Measurements from ENCODE around the gene CDCA4. TPM values are rescaled to one million over a fixed set of nuclear protein-coding genes. Genes with fewer than 3 reads are reported as not detected.

CDCA4 gene
- total and polyA plus RNA-seq, 2 donors: 10.7 to 28.5 TPM

- Histone ChIP-seq H3K36me3 (ENCODE audit: control insufficient read depth in 2 of 2, insufficient read depth in 2 of 2, low read length in 1 of 2) (no peaks in the 10 kb centered on the region), H3K27me3 (ENCODE audit: control insufficient read depth in 2 of 2, insufficient read depth in 1 of 2, low read length in 1 of 2) (peaks cover 11 to 43% of the 10 kb centered on the region in 2 donors), H3K4me1 (ENCODE audit: control insufficient read depth in 2 of 2, insufficient read depth in 2 of 2, low read length in 2 of 2) (peaks cover 0 to 16% of the 10 kb centered on the region in 2 donors), H3K4me3 (ENCODE audit: low read length in 2 of 2) (no peak overlapping the region), H3K9me3 (ENCODE audit: control insufficient read depth in 2 of 2, insufficient read depth in 1 of 2, low read length in 1 of 2) (no peaks in the 10 kb centered on the region), H3K27ac (ENCODE audit: low read depth in 1 of 2, low read length in 1 of 2) (no peak overlapping the region)
- 89% methylated on average over 13 of the region's 13 CpGs for WGBS
- DNase-seq (ENCODE audit: low read depth in 6 of 9, low spot score in 9 of 9): no peak
Measured at GRCh38 chr14:104965561-104966231, 55.2 kb downstream of the CDCA4 start.

DNA sequence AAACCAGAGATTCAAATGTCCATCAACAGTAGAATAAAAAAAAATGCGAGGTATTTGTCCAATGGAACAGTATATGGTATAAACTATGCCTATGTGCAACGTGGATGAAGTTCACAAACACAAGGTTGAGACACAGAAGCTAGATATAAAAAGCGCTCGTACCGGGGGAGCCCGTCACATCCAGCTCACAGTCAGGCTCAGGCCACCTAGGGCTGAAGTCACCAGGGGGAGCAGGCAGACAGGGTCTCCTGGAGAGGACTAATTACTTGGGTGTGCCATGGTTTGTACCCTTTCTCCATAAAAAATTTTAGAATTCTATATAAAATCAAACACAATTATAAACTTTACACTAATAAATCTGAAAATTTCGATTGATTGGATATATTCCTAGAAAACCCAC lies 56.3 kb downstream of the CDCA4 start:
- Histone ChIP-seq H3K9me3 (ENCODE audit: control insufficient read depth in 2 of 2, insufficient read depth in 1 of 2, low read length in 1 of 2) (no peaks in the 10 kb centered on the region), H3K4me3 (ENCODE audit: low read length in 2 of 2) (no peak overlapping the region), H3K4me1 (ENCODE audit: control insufficient read depth in 2 of 2, insufficient read depth in 2 of 2, low read length in 2 of 2) (peaks cover 0 to 16% of the 10 kb centered on the region in 2 donors), H3K27me3 (ENCODE audit: control insufficient read depth in 2 of 2, insufficient read depth in 1 of 2, low read length in 1 of 2) (peaks cover 11 to 41% of the 10 kb centered on the region in 2 donors), H3K36me3 (ENCODE audit: control insufficient read depth in 2 of 2, insufficient read depth in 2 of 2, low read length in 1 of 2) (no peaks in the 10 kb centered on the region), H3K27ac (ENCODE audit: low read depth in 1 of 2, low read length in 1 of 2) (no peak overlapping the region)
- DNase-seq (ENCODE audit: low read depth in 6 of 9, low spot score in 9 of 9): no peak
- WGBS: 93% methylated on average over 7 of the region's 7 CpGs

Other genes starting within 250 kb of the CDCA4 start
- 56.2 TPM for gene AKT1, start 225.3 kb downstream of the CDCA4 start, total RNA-seq
- gene AKT1, start 225.3 kb downstream of the CDCA4 start, polyA plus RNA-seq: 90.9 TPM
- gene ZBTB42, start 220.0 kb downstream of the CDCA4 start, total RNA-seq: 2.1 TPM
- gene ZBTB42, start 220.0 kb downstream of the CDCA4 start, polyA plus RNA-seq: 3.2 TPM
- gene CEP170B, start 155.8 kb downstream of the CDCA4 start, total RNA-seq: 0.90 TPM
- gene CEP170B, start 155.8 kb downstream of the CDCA4 start, polyA plus RNA-seq: 8.3 TPM
- gene PLD4, start 96.2 kb downstream of the CDCA4 start, total RNA-seq: 5.5 TPM
- 1.5 TPM for gene PLD4, start 96.2 kb downstream of the CDCA4 start, polyA plus RNA-seq
- 0.42 TPM for gene AHNAK2, start 42.7 kb downstream of the CDCA4 start, total RNA-seq
- 3.8 TPM for gene AHNAK2, start 42.7 kb downstream of the CDCA4 start, polyA plus RNA-seq
- 3.3 TPM for gene CLBA1, start 35.3 kb downstream of the CDCA4 start, total RNA-seq
- 12.9 TPM for gene CLBA1, start 35.3 kb downstream of the CDCA4 start, polyA plus RNA-seq
- 5.9 TPM for gene GPR132, start 44.3 kb upstream of the CDCA4 start, total RNA-seq
- 7.4 TPM for gene GPR132, start 44.3 kb upstream of the CDCA4 start, polyA plus RNA-seq
- gene JAG2, start 147.7 kb upstream of the CDCA4 start, total RNA-seq: 8.8 TPM
- 40.8 TPM for gene JAG2, start 147.7 kb upstream of the CDCA4 start, polyA plus RNA-seq
- 18.1 TPM for gene NUDT14, start 160.2 kb upstream of the CDCA4 start, total RNA-seq
- 17.2 TPM for gene NUDT14, start 160.2 kb upstream of the CDCA4 start, polyA plus RNA-seq
- gene BTBD6, start 227.4 kb upstream of the CDCA4 start, total RNA-seq: 26.3 TPM
- 44.9 TPM for gene BTBD6, start 227.4 kb upstream of the CDCA4 start, polyA plus RNA-seq